SIG-M5 (cell line): ENCODE data around the gene SLC39A13.

Experiments
- DNase-seq: peaks from one replicate; lab custom pipeline; 2025; lab: John Stamatoyannopoulos, UW

SLC39A13 gene

DNA sequence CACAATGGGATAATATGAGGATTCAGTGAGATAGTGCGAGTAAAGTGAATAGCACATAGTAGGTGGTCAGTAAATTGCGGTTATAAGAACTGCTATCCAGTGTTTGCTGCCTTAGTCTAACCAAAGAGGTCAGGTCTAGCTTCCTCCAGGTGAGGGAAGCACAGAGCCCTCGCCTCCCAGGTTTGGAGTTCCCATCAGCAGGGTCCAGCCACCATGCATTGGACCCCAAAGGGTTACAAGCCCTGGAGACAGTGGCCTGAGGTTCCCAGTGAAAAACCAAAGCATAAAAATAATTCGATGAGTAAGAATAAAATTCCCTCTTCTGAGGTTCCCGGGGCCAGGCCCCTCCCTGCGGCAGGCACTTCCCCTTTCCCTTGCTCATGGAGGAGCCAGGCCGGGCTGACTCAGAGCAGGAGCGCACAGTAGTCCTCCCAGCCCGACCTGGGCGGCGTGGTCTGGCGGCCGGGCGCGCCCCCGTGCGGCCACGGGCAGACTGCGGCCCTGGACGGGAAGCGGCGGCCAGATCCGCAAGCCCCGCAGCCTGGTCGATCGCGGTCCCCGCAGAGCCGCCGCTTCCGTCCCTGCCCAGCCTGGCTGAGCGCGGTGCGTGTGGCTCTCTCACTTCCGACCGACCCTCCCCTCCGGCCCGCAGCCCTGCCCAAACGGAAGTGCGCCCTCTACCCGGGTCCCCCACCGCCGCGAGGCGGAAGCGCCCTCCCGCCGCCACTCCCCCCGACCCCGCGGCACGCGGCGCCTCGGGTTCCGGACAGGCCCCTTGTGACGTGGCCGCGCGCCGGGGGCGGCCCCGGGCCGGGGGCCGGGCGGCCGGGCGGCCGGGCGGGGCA, at the start of gene SLC39A13:
TSS of gene SLC39A13 (plus strand) at position 845 of the 845 bp plus-strand sequence. CDS start 1,505 bp downstream, outside the sequence.
- peak; percentile 91 for DNase-seq

DNA sequence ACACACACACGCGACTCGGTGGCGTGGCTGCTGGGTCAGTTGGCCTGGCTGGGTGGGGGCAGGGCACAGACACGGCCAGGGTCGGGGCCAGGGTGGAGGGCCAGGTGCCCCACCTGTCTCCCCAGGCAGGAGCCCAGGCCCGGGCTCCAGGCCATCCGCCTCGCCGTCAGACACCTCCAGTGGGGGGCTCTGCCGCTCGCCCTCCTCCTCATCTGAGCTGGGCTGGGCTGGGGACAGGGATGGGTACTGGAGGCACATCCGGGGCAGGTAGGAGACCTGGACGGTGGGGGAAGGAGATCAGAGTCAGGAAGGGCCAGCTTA, 49.7 kb upstream of the SLC39A13 start:
- DNase-seq = no peak

DNA sequence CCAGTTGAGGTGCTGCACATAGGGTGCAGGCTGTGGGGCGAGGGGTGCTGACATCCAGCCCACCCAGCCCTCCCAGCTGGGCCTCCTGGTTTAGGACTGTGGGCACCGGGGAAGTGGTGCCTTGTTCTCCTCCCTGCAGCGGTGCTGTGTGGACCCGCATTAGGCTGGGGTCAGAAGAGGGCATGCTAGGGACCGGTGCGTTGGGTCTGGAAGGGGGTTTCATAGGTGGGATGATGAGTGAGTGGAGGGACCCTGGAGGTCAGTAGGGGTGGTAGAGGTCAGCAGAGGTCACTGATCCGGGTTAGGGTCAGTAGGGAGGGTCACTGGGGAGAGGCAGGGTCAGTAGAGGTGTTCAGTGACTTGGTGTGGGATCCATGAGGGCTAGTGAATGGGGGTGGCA, 49.2 kb upstream of the SLC39A13 start:
- DNase-seq = no peak

DNA sequence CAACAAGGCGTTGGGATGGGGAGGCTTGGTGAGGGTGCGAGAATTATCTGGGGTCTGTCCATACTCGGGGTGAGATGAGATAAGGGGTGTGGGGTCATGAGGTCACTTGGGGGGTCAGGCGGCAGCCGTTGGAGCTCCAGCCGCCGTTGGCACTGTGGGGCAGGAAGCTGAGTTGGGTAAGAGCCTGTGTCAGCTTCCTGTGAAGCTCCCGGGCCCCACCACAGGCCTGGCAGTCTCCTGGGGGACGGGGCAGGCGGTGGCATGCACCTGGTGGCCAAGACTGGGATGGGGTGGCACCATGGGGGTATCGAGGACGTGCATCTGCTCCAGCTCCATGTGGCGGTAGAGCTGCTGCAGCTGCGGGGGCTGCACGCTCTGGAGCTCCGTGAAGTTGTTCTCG, 48.8 kb upstream of the SLC39A13 start:
- no peak for DNase-seq

DNA sequence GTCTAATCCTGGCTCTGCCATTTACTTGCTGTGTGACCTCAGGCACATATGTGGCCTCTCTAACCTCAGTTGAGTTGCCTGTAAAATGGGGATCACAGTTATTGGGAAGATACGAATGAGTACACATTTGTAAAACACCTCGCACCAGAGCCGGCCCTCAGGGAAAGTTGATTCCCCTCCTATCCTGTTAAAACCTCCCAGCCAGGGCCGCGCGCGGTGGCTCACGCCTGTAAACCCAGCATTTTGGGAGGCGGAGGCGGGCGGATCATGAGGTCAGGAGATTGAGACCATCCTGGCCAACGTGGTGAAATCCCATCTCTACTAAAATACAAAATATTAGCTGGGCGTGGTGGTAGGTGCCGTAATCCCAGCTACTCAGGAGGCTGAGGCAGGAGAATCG, 48.0 kb upstream of the SLC39A13 start:
- no peak for DNase-seq

DNA sequence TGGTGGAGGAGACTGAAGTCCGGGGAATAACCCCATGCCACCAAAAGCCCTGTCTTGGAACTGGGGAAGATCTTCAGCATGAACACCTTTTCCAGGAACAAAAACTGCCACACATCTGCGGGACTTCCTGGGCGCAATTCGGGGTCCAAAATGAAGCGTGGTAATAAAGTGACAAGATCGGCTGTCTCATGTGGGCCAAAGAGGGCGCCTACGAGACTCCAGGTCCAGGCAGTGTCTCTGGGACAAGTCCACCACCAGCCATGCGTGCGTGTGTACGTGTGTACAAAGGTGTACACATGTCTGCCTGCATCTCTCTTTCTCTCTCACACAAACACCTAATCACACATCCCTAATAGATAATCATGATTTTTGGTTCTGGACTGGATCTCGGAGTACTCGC, 47.0 kb upstream of the SLC39A13 start:
- DNase-seq = no peak

DNA sequence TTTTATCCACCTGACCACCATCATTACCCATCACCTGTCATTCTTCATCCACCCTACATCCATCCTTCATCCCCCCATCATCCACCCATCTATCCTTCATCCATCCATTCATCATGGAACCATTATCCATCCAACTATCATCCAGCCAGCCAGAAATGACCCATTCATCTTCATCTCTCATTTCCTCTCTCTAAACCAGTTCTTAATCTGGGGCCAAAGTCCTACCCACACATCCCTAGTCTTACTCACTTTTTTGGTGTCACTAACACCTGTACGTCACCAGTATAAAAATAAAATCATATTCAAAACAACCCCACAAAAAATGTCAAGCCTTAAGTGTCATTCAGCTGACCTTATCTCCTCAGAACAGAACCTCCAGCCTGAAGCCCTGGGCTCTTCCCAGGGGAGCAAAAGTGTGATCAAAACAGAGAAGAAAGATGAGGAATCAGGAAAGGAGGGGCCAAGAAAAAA, 42.3 kb upstream of the SLC39A13 start:
- no peak for DNase-seq

DNA sequence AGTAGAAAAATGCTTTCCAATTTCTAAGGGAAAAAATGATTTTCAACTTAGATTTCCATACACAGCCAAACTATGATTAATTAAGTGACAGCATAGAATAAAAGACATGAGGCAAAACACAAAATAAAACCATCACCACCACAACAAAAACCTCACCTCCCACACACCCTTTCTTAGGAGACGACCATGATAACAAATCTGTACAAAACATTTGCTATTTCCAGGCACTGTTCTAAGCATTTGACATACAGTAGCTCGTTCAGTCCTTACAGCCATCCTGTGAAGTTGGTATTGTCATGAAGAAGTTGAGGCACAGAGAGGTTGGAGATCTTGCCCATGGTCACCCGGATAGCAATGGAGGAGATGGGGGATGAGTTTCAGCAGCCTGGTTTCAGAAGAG, 38.7 kb upstream of the SLC39A13 start:
- DNase-seq = no peak

DNA sequence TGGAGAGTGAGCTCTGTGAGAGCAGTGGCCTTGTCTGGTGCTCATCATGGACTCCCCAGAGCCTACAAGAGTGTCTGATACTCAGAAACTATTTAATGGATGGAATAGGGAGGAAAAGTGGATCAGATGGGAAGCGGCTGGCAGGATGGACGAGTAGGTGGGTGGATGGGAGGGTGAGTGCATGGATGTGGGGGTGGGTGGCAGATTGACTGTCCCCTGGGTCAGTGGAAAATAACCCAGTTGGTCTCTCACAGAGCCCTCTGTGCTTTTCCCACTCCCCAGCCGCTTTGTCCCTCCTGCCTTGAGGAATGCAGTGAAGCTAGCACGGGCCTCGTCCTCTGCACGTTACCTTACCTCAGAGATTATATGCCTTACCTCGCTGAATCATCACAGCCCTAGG, 36.0 kb upstream of the SLC39A13 start:
- DNase-seq = no peak

DNA sequence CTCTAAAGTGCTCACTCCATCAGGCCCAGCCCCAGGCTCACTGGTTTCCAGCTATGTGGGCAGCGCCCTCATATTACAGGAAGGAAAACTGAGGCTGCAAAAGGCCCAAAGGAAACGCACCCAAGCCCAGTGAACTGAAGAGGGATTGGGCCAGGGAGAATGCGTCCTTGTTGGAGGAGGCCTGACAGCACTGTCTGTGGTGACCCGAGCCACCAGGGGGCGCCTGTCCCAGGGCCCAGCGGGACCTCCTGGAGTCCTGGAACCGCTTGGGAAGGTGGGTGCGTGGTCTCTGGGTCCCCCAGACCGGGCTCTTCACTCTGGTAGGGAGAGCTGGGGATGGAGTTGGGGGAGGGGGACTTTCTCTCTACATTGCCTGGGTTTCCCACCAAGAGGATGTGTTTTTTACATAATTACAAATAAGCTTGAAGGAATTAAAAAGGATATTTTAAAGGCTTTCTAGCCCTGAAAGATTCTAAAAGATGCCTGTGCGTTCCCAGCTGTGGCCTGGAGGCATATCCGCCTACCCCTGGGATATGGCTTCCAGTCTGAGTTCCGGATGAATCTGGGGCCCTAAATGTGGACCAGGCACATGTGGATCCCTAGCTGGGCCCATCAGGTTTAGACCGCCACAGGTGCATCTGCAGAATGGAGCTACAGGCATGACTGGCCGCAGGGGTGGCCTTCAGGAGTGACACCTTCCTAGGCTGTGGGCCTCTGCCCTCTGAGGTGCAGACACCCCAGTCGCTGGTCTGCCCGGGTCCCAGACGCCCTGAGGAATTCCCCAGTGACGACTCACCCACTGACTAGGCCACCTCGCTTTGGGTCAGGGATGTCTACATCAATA, 34.3 kb upstream of the SLC39A13 start:
- no peak for DNase-seq

DNA sequence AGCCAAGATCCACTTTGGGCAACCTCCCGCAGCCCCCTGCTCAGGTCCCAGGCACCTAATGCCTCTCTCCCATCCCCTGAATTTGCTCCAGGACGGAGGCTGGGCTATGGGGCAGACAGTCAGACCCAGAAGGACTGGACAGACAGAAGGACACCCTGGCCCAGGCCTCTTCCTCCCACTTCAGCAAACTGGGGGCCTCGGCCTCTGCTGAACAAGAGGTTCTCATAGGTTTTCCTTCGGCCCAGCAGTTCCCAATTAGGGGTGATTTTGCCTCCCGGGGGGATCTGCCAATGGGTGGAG, 33.7 kb upstream of the SLC39A13 start:
- DNase-seq = no peak

DNA sequence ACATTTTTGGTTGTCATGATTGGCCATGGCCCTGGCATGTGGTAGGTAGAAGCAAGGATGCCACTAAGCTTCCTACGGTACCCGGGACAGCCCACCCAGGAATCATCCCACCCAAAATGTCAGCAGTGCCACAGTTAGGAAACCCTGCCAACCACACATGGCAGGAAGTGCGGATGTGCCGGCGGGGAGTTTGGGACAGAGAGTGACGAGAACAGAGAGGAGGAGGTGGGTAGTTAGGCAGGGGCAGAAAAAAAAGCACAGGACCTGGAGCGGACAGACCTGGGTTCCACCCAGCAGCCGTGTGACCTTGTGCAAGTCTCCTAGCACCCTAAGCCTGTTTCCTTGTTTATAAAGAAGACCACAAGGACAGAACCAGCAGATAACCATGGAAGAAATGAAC, 33.4 kb upstream of the SLC39A13 start:
- no peak for DNase-seq

DNA sequence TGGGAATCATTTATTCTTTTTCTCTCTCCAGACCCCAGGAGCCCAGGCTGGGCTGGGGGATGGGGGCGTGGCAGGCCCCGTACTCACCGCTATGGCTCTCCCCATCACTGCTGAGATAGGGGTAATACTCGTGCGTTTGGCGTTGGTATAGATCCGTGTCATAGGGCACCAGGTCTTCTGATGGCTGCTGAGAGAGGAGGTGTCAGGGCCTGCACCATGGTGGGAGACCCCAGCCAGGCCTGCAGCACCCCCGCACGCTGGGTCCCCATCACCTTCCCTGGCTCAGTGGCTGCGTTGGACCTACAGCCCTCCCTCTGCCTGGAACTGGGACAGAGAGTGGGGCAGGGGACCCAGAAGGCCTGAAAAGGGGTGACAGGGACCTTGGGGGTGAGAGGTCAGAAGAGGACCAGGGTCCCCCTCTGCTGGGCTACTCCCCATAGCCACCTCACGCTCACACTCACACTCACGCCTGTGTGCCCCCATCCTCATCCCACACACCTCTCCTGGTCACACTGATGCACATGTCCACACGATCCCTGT, 32.8 kb upstream of the SLC39A13 start:
- DNase-seq = no peak

DNA sequence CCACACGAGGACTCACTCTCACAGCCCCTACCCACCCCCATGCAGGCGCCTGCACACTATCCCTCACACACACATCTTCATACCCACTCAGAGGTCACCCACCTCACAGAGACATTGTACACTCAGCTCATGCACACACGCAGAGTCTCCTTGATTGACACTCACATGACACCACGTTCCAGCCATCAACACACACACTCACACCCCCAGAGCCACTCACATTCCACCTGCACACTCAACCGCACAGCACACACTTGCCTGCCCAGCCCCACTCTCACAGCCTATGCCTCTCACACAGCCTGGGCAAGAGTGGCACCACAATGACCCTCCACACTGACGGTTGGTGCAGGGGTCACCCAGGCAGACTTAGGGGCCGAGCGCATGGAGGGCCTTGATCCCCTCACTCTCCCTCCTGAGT, 32.3 kb upstream of the SLC39A13 start:
- DNase-seq = no peak

DNA sequence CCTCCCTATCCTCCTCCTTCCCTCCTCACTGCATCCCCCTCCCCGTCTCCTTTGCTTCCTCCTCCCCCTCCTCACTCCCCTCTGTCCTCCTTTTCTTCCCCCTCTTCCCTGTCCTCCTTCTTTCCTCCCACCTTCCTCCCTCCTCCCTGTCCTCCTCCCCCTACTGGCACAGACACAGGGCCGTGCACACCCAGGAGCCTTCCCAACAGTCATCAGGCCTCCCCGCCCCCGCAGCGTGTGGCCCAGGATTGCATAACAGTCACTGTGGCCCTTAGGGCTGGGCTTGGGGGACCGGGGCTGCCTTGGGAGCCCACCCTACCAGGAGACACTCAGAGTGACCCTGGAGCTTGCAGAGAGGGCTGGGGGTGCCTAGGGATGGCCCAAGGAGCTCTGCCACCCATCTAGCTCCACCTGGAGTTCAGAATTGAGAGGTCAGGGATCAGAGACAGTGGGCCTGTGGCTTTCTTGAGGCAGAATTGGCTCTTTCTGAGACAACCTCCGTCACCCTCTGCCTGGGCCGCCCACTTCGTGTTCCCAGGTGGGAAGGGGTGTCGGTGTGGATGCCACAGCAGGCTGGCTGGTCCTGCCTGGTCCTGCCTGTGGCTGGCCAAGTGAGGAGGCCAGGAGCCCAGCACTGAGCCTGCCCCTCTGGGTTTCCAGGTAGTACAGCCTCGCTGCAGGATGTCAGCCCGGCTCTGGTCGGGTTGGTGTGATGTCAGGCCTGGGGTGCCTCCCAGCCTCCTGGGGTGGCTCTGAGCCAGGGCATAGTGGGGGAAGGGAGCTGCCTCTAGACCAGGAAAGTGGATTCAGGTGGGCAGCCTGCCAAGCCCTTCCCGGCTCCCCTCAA, 31.6 kb upstream of the SLC39A13 start:
- DNase-seq = peak; percentile 13

DNA sequence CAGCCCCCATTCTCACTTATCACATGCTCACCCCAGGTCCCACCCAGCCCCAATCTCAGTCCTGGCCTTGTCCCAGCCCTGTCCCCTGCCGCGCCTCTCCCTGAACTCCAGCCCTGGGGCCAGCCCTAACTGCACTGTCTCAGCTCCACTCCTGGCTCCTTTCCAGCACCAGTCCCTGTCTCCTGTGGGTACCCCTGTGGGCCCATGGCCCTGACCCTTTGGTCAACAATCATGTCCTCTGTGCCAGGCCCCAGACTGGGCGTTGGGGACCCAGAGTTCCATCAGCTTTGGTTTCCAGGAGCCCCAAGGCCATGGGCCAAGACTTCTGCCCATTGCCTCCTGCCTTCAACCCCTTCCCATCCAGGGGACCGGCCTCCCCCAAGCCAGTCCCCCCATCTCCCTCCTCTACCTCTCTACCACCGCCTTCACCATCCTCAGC, 30.8 kb upstream of the SLC39A13 start:
- DNase-seq = no peak

DNA sequence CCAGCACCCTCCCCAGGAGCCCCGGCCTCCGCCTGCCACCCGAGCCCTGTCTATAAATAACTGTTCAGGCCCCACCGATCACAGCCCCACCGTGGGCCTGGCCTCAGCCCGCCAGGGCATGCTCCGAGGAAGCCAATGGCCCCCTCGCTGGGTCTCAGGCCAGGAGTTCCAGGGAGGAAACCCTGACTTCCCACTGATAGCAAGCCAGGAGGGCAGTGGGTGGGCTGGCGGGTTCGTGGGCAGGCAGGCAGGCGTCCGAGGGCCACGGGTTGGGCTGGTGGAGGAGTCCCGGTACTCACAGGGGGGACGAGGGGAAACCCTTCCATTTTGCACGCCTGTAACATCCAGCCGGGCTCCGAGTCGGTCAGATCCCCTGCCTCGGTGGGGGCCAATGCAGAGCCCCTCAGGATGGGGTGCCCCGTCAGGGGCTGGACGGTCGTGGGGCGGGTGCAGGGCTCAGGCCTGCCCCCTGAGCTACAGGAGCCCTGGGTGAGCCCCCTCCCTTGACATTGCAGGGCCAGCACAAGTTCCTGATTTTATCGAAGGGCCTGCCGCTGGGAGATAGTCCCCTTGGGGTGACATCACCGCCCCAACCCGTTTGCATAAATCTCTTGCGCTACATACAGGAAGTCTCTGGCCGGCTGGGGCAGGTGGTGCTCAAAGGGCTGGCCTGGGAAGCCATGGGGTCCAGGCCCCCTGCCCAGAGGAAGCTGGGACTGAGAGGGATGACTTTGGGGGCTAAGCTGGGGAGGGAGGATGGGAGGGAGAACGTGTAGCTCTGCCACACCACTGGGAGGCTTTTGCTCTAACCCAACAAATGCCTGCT, 30.2 kb upstream of the SLC39A13 start, which contains the start of gene SPI1:
TSS of gene SPI1 (minus strand) at position 538 of the 826 bp plus-strand sequence. CDS start at position 344, 194 bp downstream.
- DNase-seq = peak; percentile 51

DNA sequence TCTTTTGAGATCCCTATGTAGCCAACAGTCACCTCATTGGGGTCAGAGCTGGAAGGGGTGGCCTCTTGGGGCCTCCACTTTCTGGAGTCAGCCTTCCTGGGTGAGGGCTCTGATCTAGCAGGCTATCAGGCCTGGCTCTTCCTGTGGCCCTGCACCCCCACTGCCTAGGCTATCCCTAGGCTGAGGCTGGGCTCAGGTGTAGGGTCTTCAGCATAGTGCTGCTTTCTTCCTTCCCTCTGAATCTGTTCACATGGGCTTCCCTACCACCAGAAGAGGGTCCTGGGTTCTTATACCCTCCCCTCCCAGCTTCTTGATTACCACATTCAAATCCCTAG, 29.6 kb upstream of the SLC39A13 start:
- DNase-seq = no peak

DNA sequence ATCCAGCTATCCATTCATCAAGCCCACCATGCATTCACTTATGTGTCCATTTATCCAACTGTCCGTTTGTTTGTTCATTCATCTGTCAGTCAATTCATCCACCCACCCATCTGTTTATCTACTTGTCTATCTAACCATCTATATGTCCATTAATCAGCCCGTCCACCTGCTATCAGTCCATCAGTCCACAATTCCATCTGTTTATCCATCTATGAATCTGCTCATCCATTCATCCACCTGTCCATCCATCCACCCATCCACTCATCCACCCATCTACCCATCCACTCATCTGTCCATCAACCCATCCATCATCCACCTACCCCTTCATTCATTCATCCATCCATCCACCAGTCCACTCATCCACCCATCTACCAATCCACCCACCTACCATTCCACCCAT, 29.1 kb upstream of the SLC39A13 start:
- DNase-seq = no peak

DNA sequence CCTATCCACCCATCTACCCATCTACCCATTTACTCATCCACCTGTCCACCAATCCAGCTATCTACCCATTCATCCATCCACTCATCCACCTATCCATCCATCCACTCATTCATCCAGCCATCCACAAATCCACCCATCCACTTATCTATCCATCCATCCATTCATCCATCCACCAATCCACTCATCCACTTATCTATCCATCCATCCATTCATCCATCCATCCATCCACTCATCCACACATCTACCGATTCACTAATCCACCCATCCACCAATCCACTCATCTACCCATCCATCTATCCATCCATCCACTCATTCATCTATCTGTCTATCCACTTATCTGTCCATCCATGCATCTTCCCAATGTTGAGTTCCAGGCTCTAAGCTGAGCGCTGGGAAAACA, 28.3 kb upstream of the SLC39A13 start:
- DNase-seq = no peak

DNA sequence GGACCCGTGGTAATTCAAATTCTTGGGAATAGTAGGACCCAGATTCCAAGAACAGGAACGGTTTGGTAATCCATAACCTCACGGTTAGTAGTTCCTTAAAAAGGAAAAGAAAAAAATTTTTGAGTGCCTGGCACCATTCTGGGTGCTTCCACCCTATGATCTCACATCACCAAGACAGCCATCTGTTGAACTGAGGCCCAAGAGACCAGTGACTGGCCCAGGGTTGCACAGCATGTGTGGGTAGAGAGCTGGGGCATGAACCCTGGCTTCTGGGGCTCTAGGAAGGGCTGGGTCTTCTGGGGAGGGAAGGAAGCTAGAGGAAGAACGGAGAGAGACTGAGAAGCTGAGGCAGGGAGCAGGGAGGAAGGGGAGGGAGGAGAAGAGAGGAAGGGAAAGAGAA, 25.3 kb upstream of the SLC39A13 start:
- no peak for DNase-seq
